PC-3 (cell line): ENCODE data around the gene EIF3A. TPM values are rescaled to one million over a fixed set of nuclear protein-coding genes. Genes with fewer than 3 reads are reported as not detected.
"Not testable (repeated sequence)": the region's sequence is repeated elsewhere in the genome, so short reads cannot be mapped to it uniquely, and the experiment has no call there.

Source experiments
- ATAC-seq: fragments of 200-7000 bp; cut with Tn5 transposase; 2 replicates; pipeline ENCODE4 v1.9.1; 2020; ENCODE audit warnings: mild to moderate bottlenecking, moderate library complexity
- BruUV-seq: library from RNA; stranded (reverse); fragments of 400-500 nt; replicated peaks from 2 replicates; lab custom pipeline; 2021; lab: Mats Ljungman, UMichigan
- CTCF ChIA-PET: fragments of 300-600 bp; sonication (Branson Sonifier 250); formaldehyde crosslinking; loops from one replicate; lab custom pipeline; 2022; ENCODE audit warnings: antibody characterized with exemption; lab: Charles Lee
- POLR2A ChIA-PET: fragments of 300-600 bp; sonication (Branson Sonifier 250); formaldehyde crosslinking; loops from one replicate; lab custom pipeline; 2022; ENCODE audit warnings: antibody characterized with exemption; ENCODE audit not compliant: unreplicated experiment; lab: Charles Lee
- DNase-seq: peaks from one replicate; pipeline ENCODE4 v3.0.0-alpha.2; 2015
- H2AFZ ChIP-seq: fragments of 300-600 bp; sonication (generic); 2 replicates; pipeline ENCODE4 v1.6.0; 2016; ENCODE audit warnings: antibody characterized with exemption, low read length
- H3F3A ChIP-seq: fragments of 300-600 bp; sonication (generic); one replicate; pipeline ENCODE4 v1.6.0; 2017; ENCODE audit warnings: antibody characterized with exemption, low read length, control low read depth, mild to moderate bottlenecking; ENCODE audit not compliant: unreplicated experiment
- H3K27ac ChIP-seq: fragments of 300-600 bp; sonication (generic); 2 replicates; pipeline ENCODE4 v1.5.1; 2016; ENCODE audit warnings: mild to moderate bottlenecking, low read length
- H3K27me3 ChIP-seq: fragments of 300-600 bp; sonication (generic); 2 replicates; pipeline ENCODE4 v1.6.1; 2016; ENCODE audit warnings: low read length, mixed read lengths
- H3K36me3 ChIP-seq: fragments of 300-600 bp; sonication (generic); 2 replicates; pipeline ENCODE4 v1.6.1; 2016; ENCODE audit warnings: low read depth, mixed run types, low read length, mixed read lengths
- H3K4me1 ChIP-seq: fragments of 300-600 bp; sonication (generic); 2 replicates; pipeline ENCODE4 v1.5.1; 2016; ENCODE audit warnings: low read length; ENCODE audit not compliant: insufficient read depth
- H3K4me2 ChIP-seq: fragments of 300-600 bp; sonication (generic); 2 replicates; pipeline ENCODE4 v1.6.0; 2016; ENCODE audit warnings: low read length
- H3K4me3 ChIP-seq: fragments of 300-600 bp; sonication (generic); 2 replicates; pipeline ENCODE4 v1.5.1; 2016; ENCODE audit warnings: mild to moderate bottlenecking, low read length, mixed read lengths
- H3K79me2 ChIP-seq: fragments of 300-600 bp; sonication (generic); 2 replicates; pipeline ENCODE4 v1.6.1; 2017; ENCODE audit warnings: low read length, mixed read lengths
- H3K9ac ChIP-seq: fragments of 300-600 bp; sonication (generic); 2 replicates; pipeline ENCODE4 v1.6.0; 2016; ENCODE audit warnings: mild to moderate bottlenecking, low read length
- H3K9me2 ChIP-seq: fragments of 300-600 bp; sonication (generic); replicated peaks from 2 replicates; pipeline ENCODE4 v1.6.1; 2016; ENCODE audit warnings: mixed run types, low read length, mixed read lengths
- H3K9me3 ChIP-seq: fragments of 300-600 bp; sonication (generic); 2 replicates; pipeline ENCODE4 v1.6.1; 2016; ENCODE audit warnings: low read length, mixed read lengths
- H4K20me1 ChIP-seq: fragments of 300-600 bp; sonication (generic); 2 replicates; pipeline ENCODE4 v1.6.1; 2016; ENCODE audit warnings: low read length, mixed read lengths
- EZH2 ChIP-seq: fragments of 300-600 bp; sonication (generic); IDR thresholded peaks from one replicate; pipeline ENCODE4 v1.6.1; 2017; ENCODE audit warnings: antibody characterized with exemption, mild to moderate bottlenecking, low read length; ENCODE audit not compliant: unreplicated experiment
- EZH2phosphoT487 ChIP-seq: fragments of 300-600 bp; sonication (generic); IDR thresholded peaks from 2 replicates; pipeline ENCODE4 v1.6.1; 2018; ENCODE audit warnings: mild to moderate bottlenecking, antibody characterized with exemption, low read length, borderline replicate concordance
- intact Hi-C: fragments of 100-400 bp; cut with micrococcal nuclease; formaldehyde crosslinking; loops from 2 replicates; pipeline ENCODE4 v1.9.0; 2023
- total RNA-seq: library from RNA; depleted of rRNA; stranded (reverse); fragments of >200 nt; gene quantifications from 2 replicates; pipeline ENCODE4 v1.2.3, GENCODE V29; 2014
- TF ChIP-seq, protein P1 (sequence below): fragments of 300-600 bp; sonication (generic); conservative IDR thresholded peaks from 2 replicates; pipeline ENCODE4 v1.5.1; 2017; ENCODE audit warnings: antibody characterized with exemption, low read depth, mild to moderate bottlenecking, low read length

The EIF3A gene
- total RNA-seq, 1 experiment from 2014 or later, result 46.0 TPM

DNA sequence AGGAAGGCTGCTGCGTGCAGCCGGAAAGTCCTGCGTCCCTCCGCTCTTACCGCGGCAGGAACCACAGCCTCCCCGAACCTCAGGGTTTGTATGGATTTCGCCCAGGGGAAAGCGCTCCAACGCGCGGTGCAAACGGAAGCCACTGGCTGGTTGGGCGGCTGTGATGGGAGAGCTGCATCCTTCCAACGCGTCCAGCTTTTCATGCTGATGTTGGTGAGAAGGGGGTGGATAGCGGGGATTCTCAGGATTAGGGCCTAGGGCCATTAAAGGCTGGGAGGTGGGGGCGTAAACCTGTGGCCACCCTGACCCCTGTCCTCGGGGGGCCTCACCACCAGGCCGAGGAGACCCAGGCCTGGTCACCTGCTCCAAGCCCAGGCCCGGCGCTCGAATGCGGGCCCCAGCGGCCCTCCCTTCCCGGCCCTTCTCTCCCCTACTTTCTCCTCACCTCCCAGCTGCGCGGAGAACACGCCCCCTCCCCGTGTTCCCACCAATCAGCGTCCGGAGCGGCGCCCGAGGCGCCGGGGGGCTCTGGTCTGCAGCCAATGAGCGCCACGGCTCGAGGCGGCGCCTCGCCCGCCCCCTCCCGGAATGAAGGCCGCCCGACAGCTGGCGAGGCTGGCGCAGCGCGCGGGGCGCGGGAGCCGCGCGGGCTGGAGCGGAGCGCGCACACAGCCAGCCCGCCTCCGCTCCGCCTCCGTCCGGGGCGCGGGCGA, 51.6 kb downstream of the EIF3A start:
- Histone ChIP-seq H3K27ac (no peak overlapping the region), H4K20me1 (peaks cover 19% of the 10 kb centered on the region; the same call in 1 of the 2 replicates), H3K27me3 (no peaks in the 10 kb centered on the region), H3F3A (peaks cover 6% of the 10 kb centered on the region), H3K4me3 (peak overlapping the region; percentile 24; the same call in 1 of the 2 replicates), H3K9ac (no peak overlapping the region), H3K9me2 (no peaks in the 10 kb centered on the region), H3K4me1 (peaks cover 35% of the 10 kb centered on the region), H3K79me2 (0 out of 2 replicates have a peak, but pooled peaks cover 14% of the 10 kb centered on the region), H3K9me3 (no peaks in the 10 kb centered on the region), H3K4me2 (peak overlapping the region; percentile 41), H3K36me3 (peaks cover 4% of the 10 kb centered on the region), H2AFZ (no peak overlapping the region)
- BruUV-seq, result no TSS peak
- DNase-seq (peak; percentile 83), ATAC-seq (peak; percentile 61)
- intact Hi-C loops, result loop anchor here (10.0 kb wide), 2 partner anchors 184 to 224 kb away; no protein-coding TSS in a partner anchor
- TF ChIP-seq EZH2 (no peak), EZH2phosphoT487 (no peak)
- TF ChIP-seq, protein P1, sequence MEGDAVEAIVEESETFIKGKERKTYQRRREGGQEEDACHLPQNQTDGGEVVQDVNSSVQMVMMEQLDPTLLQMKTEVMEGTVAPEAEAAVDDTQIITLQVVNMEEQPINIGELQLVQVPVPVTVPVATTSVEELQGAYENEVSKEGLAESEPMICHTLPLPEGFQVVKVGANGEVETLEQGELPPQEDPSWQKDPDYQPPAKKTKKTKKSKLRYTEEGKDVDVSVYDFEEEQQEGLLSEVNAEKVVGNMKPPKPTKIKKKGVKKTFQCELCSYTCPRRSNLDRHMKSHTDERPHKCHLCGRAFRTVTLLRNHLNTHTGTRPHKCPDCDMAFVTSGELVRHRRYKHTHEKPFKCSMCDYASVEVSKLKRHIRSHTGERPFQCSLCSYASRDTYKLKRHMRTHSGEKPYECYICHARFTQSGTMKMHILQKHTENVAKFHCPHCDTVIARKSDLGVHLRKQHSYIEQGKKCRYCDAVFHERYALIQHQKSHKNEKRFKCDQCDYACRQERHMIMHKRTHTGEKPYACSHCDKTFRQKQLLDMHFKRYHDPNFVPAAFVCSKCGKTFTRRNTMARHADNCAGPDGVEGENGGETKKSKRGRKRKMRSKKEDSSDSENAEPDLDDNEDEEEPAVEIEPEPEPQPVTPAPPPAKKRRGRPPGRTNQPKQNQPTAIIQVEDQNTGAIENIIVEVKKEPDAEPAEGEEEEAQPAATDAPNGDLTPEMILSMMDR, result no peak
- CTCF ChIA-PET, result no interaction called here
- POLR2A ChIA-PET, result no interaction called here

DNA sequence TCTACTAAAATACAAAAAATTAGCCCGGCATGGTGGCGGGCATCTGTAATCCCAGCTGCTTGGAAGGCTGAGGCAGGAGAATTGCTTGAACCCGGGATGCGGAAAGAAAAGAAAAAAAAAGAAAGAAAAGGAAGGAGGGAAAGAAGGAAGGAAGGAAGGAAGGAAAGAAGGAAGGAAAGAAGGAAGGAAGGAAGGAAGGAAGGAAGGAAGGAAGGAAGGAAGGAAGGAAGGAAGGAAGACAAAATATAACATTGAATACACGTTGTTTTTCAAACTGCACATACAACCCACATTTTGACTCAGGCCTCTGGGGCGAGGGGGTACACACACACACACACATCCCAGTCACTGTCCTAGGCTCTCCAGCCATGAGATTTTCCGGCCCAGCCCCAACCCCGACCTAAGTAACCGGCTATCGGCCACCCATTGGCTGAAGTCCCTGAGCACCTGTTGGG, 52.1 kb downstream of the EIF3A start:
- H3K9ac ChIP-seq, H3K79me2 ChIP-seq, POLR2A ChIA-PET, H3K27me3 ChIP-seq, H3F3A ChIP-seq, BruUV-seq, H3K27ac ChIP-seq, CTCF ChIA-PET, H3K4me3 ChIP-seq, H3K9me2 ChIP-seq, DNase-seq, ATAC-seq, H3K36me3 ChIP-seq, H2AFZ ChIP-seq, H3K9me3 ChIP-seq: not testable (repeated sequence)
- intact Hi-C loops, result loop anchor here (10.0 kb wide), 2 partner anchors 184 to 224 kb away; no protein-coding TSS in a partner anchor
- Histone ChIP-seq H4K20me1 (peaks cover 16% of the 10 kb centered on the region; the same call in 1 of the 2 replicates), H3K4me2 (peak overlapping the region; percentile 41; the same call in 1 of the 2 replicates), H3K4me1 (peaks cover 41% of the 10 kb centered on the region)

DNA sequence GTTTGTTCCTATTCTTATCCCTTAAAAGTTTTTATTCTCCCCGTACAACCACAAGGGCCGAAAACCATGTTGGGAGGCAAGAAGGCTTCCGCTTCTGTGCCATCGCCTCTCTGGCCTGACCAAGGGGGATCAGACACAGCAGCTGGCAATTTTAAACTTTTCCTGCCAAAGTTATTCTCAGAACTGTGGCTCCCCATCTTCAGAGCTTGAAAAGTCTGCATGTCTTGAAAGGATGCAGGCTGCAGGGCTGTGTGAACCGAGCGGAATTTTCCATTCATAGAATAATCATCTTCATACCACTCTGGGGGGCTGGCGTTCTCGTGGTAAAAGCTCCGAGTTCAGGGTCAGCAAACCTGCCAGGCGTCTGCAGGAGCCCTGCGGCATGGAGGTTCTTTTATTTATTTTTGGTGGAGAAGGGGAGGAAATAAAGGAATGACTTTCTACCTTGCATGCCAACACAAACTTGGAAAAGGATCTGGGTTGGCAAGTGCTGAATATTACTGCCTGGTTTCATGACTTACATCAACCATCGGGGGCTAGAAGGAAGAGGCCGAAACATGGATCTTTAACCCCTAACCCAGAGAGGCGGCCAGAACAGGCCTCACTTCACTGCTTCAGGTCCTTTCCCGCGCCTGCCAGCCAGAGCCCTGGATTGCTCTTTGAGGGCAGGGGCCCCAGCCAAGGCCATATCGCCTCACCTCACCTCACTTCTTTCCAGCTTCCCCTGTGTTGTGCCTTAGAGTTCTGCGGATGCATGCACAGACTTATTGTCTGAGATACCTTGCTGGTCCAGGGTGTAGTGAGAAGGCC, 54.1 kb downstream of the EIF3A start:
- no peak overlapping the region for H3K9ac ChIP-seq
- DNase-seq (peak; percentile 12), ATAC-seq (no peak)
- no TSS peak for BruUV-seq
- peak overlapping the region; percentile 15; the same call in 1 of the 2 replicates for H3K4me2 ChIP-seq
- H3K9me3 ChIP-seq, result no peaks in the 10 kb centered on the region
- ChIA-PET POLR2A (interaction anchor here (0.5 kb wide), 1 partner anchor 1710 kb away, joined by 4 read pairs; no protein-coding TSS in a partner anchor), CTCF (no interaction called here)
- H4K20me1 ChIP-seq, result peaks cover 8% of the 10 kb centered on the region; the same call in 1 of the 2 replicates
- no peaks in the 10 kb centered on the region for H3F3A ChIP-seq
- H2AFZ ChIP-seq, result no peak overlapping the region
- 0 out of 2 replicates have a peak overlapping the region, but pooled peaks have one; percentile 20 for H3K27ac ChIP-seq
- H3K4me3 ChIP-seq, result no peak overlapping the region
- H3K79me2 ChIP-seq, result no peaks in the 10 kb centered on the region
- no peak for TF ChIP-seq EZH2
- TF ChIP-seq EZH2phosphoT487, result no peak
- TF ChIP-seq, protein P1, result no peak
- H3K27me3 ChIP-seq, result no peaks in the 10 kb centered on the region
- H3K36me3 ChIP-seq, result no peaks in the 10 kb centered on the region
- intact Hi-C loops, result loop anchor here (10.0 kb wide), 2 partner anchors 182 to 222 kb away; no protein-coding TSS in a partner anchor
- H3K4me1 ChIP-seq, result peaks cover 48% of the 10 kb centered on the region
- H3K9me2 ChIP-seq, result no peaks in the 10 kb centered on the region
